MM.1S (cell line): ENCODE measurements around the gene ZNF516.

Source experiments
- DNase-seq: peaks from one replicate; pipeline ENCODE4 v3.0.0-alpha.2; 2015
- H2AFZ ChIP-seq: fragments of 300-600 bp; sonication (generic); 2 replicates; pipeline ENCODE4 v1.6.0; 2016; ENCODE audit warnings: antibody characterized with exemption, low read length
- H3F3A ChIP-seq: fragments of 300-600 bp; sonication (generic); 2 replicates; pipeline ENCODE4 v1.6.1; 2016; ENCODE audit warnings: mild to moderate bottlenecking, antibody characterized with exemption, low read length, moderate library complexity, mixed read lengths; ENCODE audit not compliant: insufficient read depth
- H3K27ac ChIP-seq: fragments of 300-600 bp; sonication (generic); 2 replicates; pipeline ENCODE4 v1.5.1; 2016; ENCODE audit warnings: mild to moderate bottlenecking, low read length
- H3K27me3 ChIP-seq: fragments of 300-600 bp; sonication (generic); replicated peaks from 2 replicates; pipeline ENCODE4 v1.6.0; 2016; ENCODE audit warnings: low read length; ENCODE audit not compliant: insufficient read depth
- H3K36me3 ChIP-seq: fragments of 300-600 bp; sonication (generic); replicated peaks from 2 replicates; pipeline ENCODE4 v1.6.1; 2016; ENCODE audit warnings: mild to moderate bottlenecking, low read length, mixed read lengths; ENCODE audit not compliant: insufficient read depth
- H3K4me1 ChIP-seq: fragments of 300-600 bp; sonication (generic); 2 replicates; pipeline ENCODE4 v1.6.1; 2016; ENCODE audit warnings: low read length, mixed read lengths
- H3K4me2 ChIP-seq: fragments of 300-600 bp; sonication (generic); 2 replicates; pipeline ENCODE4 v1.6.0; 2016; ENCODE audit warnings: low read depth, low read length
- H3K4me3 ChIP-seq: fragments of 300-600 bp; sonication (generic); 2 replicates; pipeline ENCODE4 v1.5.1; 2016; ENCODE audit warnings: low read length, mixed read lengths
- H3K79me2 ChIP-seq: fragments of 300-600 bp; sonication (generic); 2 replicates; pipeline ENCODE4 v1.6.1; 2016; ENCODE audit warnings: mixed run types, low read length, mixed read lengths
- H3K9ac ChIP-seq: fragments of 300-600 bp; sonication (generic); 2 replicates; pipeline ENCODE4 v1.6.1; 2016; ENCODE audit warnings: low read length, mixed read lengths
- H3K9me2 ChIP-seq: fragments of 300-600 bp; sonication (generic); replicated peaks from 2 replicates; pipeline ENCODE4 v1.6.1; 2016; ENCODE audit warnings: mild to moderate bottlenecking, low read length, mixed read lengths; ENCODE audit not compliant: insufficient read depth
- H3K9me3 ChIP-seq: fragments of 300-600 bp; sonication (generic); replicated peaks from 2 replicates; pipeline ENCODE4 v1.6.1; 2016; ENCODE audit warnings: mild to moderate bottlenecking, low read length, mixed read lengths; ENCODE audit not compliant: insufficient read depth
- H4K20me1 ChIP-seq: fragments of 300-600 bp; sonication (generic); 2 replicates; pipeline ENCODE4 v1.6.1; 2016; ENCODE audit warnings: mild to moderate bottlenecking, low read length, moderate library complexity, mixed read lengths; ENCODE audit not compliant: insufficient read depth
- CTCF ChIP-seq: fragments of 300-600 bp; sonication (generic); IDR thresholded peaks from 2 replicates; pipeline ENCODE4 v1.5.1; 2016; ENCODE audit warnings: antibody characterized with exemption, low read length, mixed read lengths
- EZH2 ChIP-seq: fragments of 300-600 bp; sonication (generic); optimal IDR thresholded peaks from 2 replicates; pipeline ENCODE3; 2017; ENCODE audit warnings: low read depth, mild to moderate bottlenecking, antibody characterized with exemption, low read length, mixed read lengths
- EZH2phosphoT487 ChIP-seq: fragments of 300-600 bp; sonication (generic); IDR thresholded peaks from 2 replicates; pipeline ENCODE4 v1.6.1; 2018; ENCODE audit warnings: antibody characterized with exemption, low read length

The ZNF516 gene

DNA sequence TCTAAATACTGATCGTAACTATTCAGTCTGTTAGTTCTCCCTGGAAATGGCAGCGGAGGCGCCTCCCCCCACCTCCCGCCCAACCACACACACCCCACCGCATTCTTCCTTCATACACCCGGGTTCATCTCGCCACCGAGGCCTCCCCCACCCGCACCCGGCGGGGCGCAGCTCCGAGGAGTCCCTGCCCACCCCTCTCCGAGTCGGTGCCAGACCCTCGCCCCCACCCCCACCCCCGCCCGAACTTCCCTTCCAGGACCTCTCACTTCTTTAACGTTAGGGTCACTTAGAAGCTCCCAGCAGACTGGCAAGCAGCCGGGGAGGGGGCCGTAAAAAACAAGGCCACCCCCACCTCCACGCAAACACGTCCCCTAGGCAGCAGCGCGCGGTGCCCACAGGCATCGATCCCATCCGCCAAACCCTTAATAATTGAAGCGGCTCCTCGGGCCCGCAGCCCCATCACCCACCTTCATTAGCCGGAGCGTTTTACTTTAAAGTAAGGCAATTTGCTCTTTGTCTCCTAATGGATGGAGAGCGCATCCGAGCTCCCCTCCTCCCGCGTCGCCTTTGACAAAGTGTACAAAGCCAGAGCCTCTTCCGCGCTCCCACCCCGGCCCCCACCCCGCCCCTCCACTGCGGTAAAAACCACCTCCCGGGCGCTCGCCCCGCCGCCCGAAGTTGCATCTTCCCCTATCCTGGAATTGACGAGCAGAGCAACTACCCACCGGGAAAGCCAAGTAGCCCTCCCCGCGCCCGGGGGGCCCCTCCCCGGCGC lies 624 bp downstream of the ZNF516 start:
- H4K20me1 ChIP-seq = no peaks in the 10 kb centered on the region
- no peaks in the 10 kb centered on the region for H3K79me2 ChIP-seq
- no peaks in the 10 kb centered on the region; the same call in 1 of the 2 replicates for H3K27me3 ChIP-seq
- peak overlapping the region; percentile 74; the same call in 1 of the 2 replicates for H3K9ac ChIP-seq
- no peak for DNase-seq
- no peaks in the 10 kb centered on the region for H3K9me2 ChIP-seq
- peak overlapping the region; percentile 89; the same call in 1 of the 2 replicates for H3K27ac ChIP-seq
- peak overlapping the region; percentile 87 for H3K4me2 ChIP-seq
- H3K9me3 ChIP-seq = no peaks in the 10 kb centered on the region
- H3F3A ChIP-seq = peaks cover 23% of the 10 kb centered on the region; the same call in 1 of the 2 replicates
- peak overlapping the region; percentile 89 for H3K4me3 ChIP-seq
- no peaks in the 10 kb centered on the region for H3K36me3 ChIP-seq
- peak overlapping the region; percentile 55 for H2AFZ ChIP-seq
- H3K4me1 ChIP-seq = peaks cover 5% of the 10 kb centered on the region
- TF ChIP-seq CTCF (no peak), EZH2 (no peak), EZH2phosphoT487 (no peak)

GRCh38 chr18:76493213-76494161 lies 1.6 kb downstream of the ZNF516 start:
- H4K20me1 ChIP-seq = no peaks in the 10 kb centered on the region

More at GRCh38 chr18:76493213-76494161, 1.6 kb downstream of the ZNF516 start:
- H3K9me3 ChIP-seq = no peaks in the 10 kb centered on the region
- H3F3A ChIP-seq = peaks cover 23% of the 10 kb centered on the region; the same call in 1 of the 2 replicates
- H3K4me3 ChIP-seq = peak overlapping the region; percentile 89
- peak overlapping the region; percentile 97 for H3K4me2 ChIP-seq
- DNase-seq = peak; percentile 48
- no peaks in the 10 kb centered on the region; the same call in 1 of the 2 replicates for H3K27me3 ChIP-seq
- peak overlapping the region; percentile 74 for H3K9ac ChIP-seq
- H3K79me2 ChIP-seq = no peaks in the 10 kb centered on the region
- TF ChIP-seq CTCF (no peak), EZH2phosphoT487 (no peak), EZH2 (no peak)
- peaks cover 5% of the 10 kb centered on the region for H3K4me1 ChIP-seq
- no peaks in the 10 kb centered on the region for H3K36me3 ChIP-seq
- H3K9me2 ChIP-seq = no peaks in the 10 kb centered on the region
- peak overlapping the region; percentile 89 for H3K27ac ChIP-seq
- peak overlapping the region; percentile 82 for H2AFZ ChIP-seq
